NCI-H524 treated with DMSO at 0.1 percent for 48 hours (cell line): ENCODE measurements around the gene RAB5B.
"Not testable (repeated sequence)": the region's sequence is repeated elsewhere in the genome, so short reads cannot be mapped to it uniquely, and the experiment has no call there.

Experiments
- DNase-seq: peaks from one replicate; lab custom pipeline; 2025; lab: John Stamatoyannopoulos, UW

Gene RAB5B

GRCh38 chr12:55942055-55942454 is 31.8 kb upstream of the RAB5B start:
- DNase-seq: no peak

DNA sequence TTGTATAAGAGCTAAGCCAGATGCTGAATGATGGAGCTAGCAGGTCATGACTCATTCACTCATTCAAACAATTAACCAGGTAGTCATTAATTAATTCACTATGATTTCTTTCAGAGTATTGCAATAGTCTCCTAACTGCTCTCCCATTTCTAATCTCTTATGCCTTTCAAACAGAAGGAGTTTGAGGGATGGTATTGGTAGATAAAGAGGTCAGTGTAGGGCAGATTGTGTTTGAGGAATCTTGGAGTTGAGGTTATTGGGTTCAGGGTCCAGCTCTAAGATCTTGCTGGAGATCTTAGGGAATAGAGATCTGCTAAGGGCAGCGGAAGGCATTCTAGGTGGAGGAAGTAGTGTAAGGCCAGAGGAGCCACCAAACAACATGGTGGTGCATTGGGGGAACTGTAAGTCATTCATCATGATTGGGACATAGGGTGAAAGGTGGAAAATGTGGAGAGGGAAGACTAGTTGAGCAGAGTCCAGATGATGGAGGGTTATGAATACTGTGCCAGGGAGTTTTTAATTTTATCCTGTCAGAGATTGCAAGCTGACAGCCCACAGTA is 31.2 kb upstream of the RAB5B start:
- no peak for DNase-seq

GRCh38 chr12:55946553-55946952 is 27.3 kb upstream of the RAB5B start:
- no peak for DNase-seq

DNA sequence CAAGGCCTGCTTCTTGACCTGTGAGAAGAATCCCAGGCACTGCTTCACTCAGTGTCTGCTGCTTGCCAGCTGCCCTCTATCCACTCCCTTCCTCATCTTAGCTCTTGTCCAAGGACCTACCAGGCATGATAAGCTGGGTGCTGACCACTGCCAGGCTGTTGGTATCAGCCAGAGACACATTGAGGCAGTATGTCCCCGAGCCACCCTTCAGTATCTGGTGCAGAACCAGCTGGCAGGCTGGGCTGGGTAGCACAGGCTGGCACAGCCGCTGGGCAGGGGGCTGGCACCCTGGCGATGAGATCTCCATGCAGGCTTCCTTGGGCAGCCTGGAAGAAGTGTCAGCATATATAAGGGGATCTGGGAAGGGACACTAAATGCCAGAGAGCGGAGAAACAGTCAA is 18.5 kb upstream of the RAB5B start:
- no peak for DNase-seq

DNA sequence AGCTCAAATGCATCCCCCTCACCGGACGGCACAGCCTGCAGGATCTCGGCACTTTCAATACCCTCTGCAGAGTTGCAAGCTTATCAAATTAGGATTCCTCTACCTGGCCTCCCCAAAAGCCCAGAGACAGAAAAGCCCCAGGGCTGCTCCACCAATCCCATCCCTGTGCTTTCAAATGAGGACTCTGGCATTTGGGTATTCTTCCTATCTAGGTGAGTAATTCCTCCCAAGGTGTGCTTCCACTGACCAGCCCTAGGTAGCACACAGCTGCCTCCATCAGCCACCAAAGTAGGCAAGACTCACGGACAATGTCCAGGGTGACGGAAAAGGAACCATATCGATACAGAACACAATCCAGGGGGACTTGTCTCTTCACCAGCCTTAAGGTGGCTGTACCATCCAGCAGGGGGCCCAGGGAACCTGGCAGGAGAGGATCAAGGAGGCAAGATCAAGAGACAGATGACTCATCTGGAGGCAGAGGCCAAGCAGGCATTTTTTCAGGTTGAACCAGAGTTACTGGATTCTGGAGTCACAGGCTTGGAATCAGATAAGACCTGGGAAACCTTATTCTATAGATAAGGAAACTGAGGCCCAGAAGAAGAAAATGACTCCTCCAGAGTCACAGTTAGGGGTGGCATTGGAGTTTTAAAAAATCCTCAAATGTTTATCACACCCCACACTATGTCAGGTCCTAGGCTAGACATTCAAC is 17.9 kb upstream of the RAB5B start:
- DNase-seq: no peak

DNA sequence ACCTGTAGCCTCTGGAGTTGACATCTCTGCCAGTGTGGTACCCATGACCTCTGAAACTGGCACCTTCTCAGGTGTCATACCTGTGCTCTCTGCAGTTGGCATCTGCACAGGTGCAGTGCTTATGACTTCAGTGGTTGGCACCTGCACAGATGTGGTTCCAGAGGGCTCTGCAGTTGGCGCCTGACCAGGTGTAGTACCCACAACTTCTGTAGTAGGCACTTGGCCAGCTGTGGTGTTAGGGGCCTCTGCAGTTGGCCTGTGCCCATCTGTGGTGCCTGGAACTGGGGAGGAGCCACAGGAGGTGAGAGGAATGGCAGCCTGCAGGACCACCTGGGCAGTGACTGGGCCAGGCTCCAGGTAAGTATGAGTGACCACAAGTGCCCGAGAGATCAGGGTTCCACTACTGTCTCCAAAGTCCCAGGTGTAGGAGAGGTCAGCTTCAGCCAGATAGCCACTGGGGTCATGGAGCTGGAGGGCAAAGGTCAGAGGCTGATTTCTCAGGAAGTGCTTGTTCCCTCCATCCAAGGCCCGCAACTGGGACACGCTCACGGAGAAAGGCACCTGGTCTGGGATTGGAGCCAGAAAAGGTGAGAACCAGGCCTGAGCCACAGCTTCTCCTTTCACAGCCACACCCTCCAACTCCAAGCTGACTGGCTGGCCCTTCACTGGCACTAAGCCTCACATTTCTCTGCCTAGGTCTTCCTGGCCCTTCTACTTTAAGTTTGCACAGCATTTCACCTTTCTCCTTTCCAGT is 16.6 kb upstream of the RAB5B start:
- no peak for DNase-seq

- no peak for DNase-seq
These were observed 10.1 kb upstream of the RAB5B start for GRCh38 chr12:55963760-55964159.

DNA sequence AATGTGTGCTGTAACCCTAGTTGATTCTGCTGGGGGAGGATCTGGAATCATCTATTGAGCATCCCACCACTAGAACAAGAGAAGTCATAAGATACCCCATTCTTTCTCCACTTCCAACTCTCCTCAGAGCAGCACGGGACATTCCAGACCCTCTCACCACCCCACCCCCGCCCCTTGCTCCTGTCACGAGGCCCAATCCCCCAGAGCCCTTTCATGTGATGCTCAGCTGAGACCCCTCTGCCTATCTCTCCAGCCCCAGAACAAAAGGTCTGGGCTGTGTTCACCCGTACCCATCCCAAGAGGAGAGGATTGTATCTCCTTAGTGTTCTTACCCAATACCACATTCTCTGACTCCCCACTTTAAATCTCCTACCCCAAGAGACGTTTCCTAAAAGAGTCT is 8.6 kb upstream of the RAB5B start:
- DNase-seq: no peak

DNA sequence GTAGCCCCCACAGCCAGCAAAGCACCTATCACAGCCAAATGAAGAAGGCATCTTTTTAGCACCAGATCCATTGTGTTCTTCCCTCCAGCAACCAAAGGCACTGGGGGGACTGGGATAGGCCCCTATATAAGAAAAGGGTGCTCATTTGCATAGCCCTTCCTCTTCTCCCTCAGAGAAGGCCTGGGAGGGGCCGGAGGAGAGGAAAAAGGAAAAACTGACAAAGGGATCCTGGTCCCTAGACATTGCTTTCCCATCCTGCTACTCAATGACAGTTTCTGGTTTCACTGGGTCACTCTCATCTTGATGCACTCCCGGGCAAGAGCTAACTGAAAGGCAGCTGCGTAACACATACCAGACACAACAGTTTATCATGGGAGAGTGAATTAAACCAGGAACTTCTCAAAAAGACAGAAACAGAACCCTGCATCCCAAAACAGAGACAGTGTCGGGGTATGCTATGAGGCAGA is 7.9 kb upstream of the RAB5B start, which contains the start of gene PMEL:
Gene PMEL (minus strand): TSS at position 102 of the 467 bp plus-strand sequence. CDS start 31 bp downstream, at position 71.
- DNase-seq: no peak

DNA sequence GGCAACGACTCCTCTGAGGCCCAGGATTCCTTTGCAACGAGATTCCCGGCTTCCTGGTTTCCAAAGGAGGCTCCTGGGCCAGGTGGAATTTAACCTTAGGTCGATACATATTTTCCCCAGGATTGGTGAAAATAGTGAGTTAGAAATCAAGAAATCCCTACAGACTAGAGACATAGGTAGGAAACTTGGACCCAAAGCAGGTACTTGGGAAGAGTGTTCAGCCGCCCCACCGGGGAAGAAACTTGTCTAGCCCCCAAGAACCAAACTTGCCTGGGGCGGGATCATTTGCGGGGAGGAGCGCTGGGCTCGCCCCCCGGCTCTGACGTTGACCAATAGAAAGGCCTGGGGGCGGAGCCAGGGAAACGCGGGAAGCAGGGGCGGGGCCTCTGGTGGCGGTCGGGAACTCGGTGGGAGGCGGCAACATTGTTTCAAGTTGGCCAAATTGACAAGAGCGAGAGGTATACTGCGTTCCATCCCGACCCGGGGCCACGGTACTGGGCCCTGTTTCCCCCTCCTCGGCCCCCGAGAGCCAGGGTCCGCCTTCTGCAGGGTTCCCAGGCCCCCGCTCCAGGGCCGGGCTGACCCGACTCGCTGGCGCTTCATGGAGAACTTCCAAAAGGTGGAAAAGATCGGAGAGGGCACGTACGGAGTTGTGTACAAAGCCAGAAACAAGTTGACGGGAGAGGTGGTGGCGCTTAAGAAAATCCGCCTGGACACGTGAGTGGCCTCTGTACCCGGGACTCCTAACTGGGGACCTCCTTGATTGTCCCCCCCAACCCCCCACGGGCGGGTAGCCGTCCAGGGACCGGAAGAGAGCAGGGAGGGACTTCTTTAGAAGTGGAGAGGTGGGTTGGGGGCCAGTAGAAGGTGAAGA is 7.2 kb upstream of the RAB5B start, which contains the start of gene CDK2:
Gene CDK2 (plus strand): TSS at position 423 of the 874 bp plus-strand sequence. CDS start 179 bp downstream, at position 602.
- peak; percentile 22 for DNase-seq

GRCh38 chr12:55969356-55969755 is 4.5 kb upstream of the RAB5B start:
- no peak for DNase-seq

GRCh38 chr12:55970775-55971174 is 3.1 kb upstream of the RAB5B start:
- DNase-seq: no peak

- no peak for DNase-seq
These were observed 1.8 kb upstream of the RAB5B start for GRCh38 chr12:55972042-55972441.

- no peak for DNase-seq
These were observed 1.4 kb upstream of the RAB5B start for GRCh38 chr12:55972456-55972855.

DNA sequence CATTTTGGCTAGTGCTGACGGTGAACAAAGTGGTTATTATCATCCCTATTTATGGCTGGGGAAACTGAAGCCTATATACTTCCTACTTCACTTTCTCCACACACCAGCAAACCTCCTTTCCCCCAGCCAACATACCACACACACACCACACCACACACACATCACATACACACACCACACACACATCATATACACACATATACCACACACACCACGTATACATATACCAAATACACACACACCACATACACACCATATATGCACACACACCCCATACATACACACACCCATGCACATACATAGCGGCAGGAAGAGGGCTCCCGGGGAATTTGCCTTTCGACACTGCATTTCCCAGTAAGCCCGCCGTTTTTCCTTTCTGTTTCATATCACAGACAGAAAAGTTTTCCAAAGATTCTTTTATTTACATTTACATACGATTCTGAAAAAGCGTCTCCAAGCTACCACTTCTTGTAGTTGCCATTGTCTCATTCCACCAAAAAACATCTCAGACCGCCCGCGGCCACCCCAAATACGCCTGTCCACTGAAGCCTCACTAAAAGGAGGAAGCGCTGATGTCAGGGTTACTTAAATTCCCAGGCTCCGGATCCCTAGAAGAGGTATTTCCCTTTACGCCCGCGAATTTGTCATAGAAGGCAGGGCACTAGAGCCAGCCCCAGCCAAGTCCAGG is 823 bp upstream of the RAB5B start:
- no peak for DNase-seq

GRCh38 chr12:55974308-55974730 is 441 bp downstream of the RAB5B start:
- no peak for DNase-seq

DNA sequence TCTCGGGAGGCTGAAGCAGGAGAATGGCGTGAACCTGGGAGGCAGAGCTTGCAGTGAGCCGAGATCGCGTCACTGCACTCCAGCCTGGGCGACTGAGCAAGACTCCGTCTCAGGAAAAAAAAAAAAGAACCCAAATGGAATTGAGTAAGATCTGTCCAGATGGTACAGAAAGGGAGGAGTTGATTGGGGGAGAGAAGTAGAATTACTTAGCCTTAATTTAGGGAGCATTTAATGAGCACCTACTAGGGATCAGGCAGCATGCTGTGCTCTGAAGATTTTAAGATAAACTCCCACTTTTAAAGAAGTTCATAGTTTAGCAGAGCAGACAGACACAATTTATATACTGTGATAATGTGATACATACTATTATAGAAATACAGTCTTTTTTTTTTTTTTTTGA is 4.5 kb downstream of the RAB5B start:
- no peak for DNase-seq

DNA sequence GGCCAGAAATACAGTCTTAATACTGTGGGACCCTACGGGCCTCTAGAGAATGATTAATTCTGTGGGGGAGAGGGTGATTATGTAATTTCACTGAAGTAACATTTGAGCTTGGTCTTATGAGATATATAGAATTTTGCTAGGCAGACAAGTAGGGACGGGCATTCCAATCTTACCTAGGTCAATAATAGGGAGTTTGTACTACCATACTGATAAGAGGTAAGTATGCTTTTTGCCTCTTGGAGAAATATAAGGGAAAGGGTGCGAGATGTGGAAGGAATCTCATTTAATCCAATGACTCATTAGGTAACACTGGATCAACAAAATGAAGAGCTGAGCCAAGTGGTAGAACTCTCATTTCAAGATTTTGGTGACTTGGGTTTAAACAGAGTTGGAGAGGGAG is 5.2 kb downstream of the RAB5B start:
- no peak for DNase-seq

- not testable (repeated sequence) for DNase-seq
These were observed 8.0 kb downstream of the RAB5B start for GRCh38 chr12:55981882-55982281.

- DNase-seq: no peak
These were observed 8.6 kb downstream of the RAB5B start for GRCh38 chr12:55982319-55982936.
